PFSK-1 (cell line): ENCODE measurements around the gene TVP23A.

Source experiments
- FOXP2 ChIP-seq: optimal IDR thresholded peaks from 2 replicates; pipeline ENCODE3; 2011; ENCODE audit warnings: borderline replicate concordance, control low read depth, inconsistent platforms; ENCODE audit not compliant: insufficient read depth; ENCODE audit errors: extremely low read length, extremely low read depth
- POLR2AphosphoS5 ChIP-seq: IDR thresholded peaks from 2 replicates; pipeline ENCODE4 v1.6.1; 2012; ENCODE audit warnings: low read depth, mild to moderate bottlenecking, control low read depth, low read length, moderate library complexity
- SIN3A ChIP-seq: IDR thresholded peaks from 2 replicates; pipeline ENCODE4 v1.6.1; 2012; ENCODE audit warnings: mild to moderate bottlenecking, low read length, moderate library complexity, borderline replicate concordance; ENCODE audit not compliant: insufficient read depth
- TAF1 ChIP-seq: IDR thresholded peaks from 2 replicates; pipeline ENCODE4 v1.6.1; 2012; ENCODE audit warnings: low read length, control low read depth, borderline replicate concordance; ENCODE audit not compliant: insufficient read depth
- TF ChIP-seq, protein P1 (sequence below), 2 experiments: IDR thresholded peaks; 2 replicates each; pipeline versions ENCODE4 v1.6.1 to v1.8.0; 2011 to 2012; ENCODE audit warnings: low read depth in 2 of 2, low read length in 2 of 2, control low read depth in 1 of 2, inconsistent platforms in 1 of 2, mild to moderate bottlenecking in 1 of 2, moderate library complexity in 1 of 2; ENCODE audit not compliant: insufficient read depth in 1 of 2

Gene TVP23A

GRCh38 chr16:10822702-10823101, 4.1 kb upstream of the TVP23A start:
- TF ChIP-seq FOXP2 (no peak), POLR2AphosphoS5 (no peak)

DNA sequence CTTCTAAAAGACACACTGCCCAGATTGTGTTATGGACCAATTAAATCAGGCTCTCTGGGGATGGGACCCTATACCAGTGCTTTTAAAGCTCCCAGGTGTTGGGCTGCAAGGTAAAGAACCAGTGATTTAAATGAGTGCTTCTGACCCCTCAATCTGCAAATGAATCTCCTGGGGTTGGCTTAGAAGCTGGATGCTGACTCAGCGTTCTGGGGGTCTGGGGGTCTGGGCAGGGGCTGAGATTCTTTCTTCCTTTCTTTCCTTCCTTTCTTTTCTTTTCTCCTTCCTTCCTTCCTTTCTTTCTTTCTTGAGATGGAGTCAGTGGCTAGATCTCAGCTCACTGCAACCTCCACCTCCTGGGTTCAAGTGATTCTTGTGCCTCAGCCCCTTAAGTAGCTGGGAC, 2.0 kb upstream of the TVP23A start:
- TF ChIP-seq SIN3A, result no peak
- TF ChIP-seq POLR2AphosphoS5, result no peak
- no peak for TF ChIP-seq TAF1
- TF ChIP-seq FOXP2, result no peak
- TF ChIP-seq, protein P1, sequence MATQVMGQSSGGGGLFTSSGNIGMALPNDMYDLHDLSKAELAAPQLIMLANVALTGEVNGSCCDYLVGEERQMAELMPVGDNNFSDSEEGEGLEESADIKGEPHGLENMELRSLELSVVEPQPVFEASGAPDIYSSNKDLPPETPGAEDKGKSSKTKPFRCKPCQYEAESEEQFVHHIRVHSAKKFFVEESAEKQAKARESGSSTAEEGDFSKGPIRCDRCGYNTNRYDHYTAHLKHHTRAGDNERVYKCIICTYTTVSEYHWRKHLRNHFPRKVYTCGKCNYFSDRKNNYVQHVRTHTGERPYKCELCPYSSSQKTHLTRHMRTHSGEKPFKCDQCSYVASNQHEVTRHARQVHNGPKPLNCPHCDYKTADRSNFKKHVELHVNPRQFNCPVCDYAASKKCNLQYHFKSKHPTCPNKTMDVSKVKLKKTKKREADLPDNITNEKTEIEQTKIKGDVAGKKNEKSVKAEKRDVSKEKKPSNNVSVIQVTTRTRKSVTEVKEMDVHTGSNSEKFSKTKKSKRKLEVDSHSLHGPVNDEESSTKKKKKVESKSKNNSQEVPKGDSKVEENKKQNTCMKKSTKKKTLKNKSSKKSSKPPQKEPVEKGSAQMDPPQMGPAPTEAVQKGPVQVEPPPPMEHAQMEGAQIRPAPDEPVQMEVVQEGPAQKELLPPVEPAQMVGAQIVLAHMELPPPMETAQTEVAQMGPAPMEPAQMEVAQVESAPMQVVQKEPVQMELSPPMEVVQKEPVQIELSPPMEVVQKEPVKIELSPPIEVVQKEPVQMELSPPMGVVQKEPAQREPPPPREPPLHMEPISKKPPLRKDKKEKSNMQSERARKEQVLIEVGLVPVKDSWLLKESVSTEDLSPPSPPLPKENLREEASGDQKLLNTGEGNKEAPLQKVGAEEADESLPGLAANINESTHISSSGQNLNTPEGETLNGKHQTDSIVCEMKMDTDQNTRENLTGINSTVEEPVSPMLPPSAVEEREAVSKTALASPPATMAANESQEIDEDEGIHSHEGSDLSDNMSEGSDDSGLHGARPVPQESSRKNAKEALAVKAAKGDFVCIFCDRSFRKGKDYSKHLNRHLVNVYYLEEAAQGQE (IDR thresholded peaks at IDR 0.05; ENCODE audit: insufficient read depth in 1 of 2, low read depth in 2 of 2, low read length in 2 of 2), result no peak

DNA sequence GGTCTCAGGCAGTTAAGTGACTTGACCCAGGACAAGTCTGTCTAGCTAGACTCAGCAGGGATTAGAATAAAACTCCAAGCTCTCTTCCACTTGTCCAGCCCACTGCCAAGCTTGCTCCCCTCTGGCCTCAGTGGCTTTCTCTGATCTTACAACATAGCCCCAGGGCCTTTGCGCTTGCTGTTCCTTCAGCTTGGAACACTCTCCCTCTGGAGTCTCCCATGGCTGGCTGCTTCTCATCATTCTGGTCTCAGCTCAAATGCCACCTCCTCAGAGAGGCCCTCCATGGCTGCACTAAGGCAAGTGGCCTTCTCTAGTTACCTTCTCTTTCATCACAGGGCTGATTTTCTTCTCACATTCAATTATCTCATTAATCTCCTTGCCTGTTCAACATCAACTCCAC, 1.1 kb downstream of the TVP23A start:
- TF ChIP-seq TAF1 (no peak), SIN3A (no peak), FOXP2 (no peak), POLR2AphosphoS5 (no peak)
- TF ChIP-seq, protein P1 (IDR thresholded peaks at IDR 0.05; ENCODE audit: insufficient read depth in 1 of 2, low read depth in 2 of 2, low read length in 2 of 2), result no peak

- TF ChIP-seq TAF1 (no peak), SIN3A (no peak), POLR2AphosphoS5 (no peak)
- TF ChIP-seq, protein P1 (IDR thresholded peaks at IDR 0.05; ENCODE audit: insufficient read depth in 1 of 2, low read depth in 2 of 2, low read length in 2 of 2), result no peak
These were observed 5.5 kb downstream of the TVP23A start for GRCh38 chr16:10813099-10813455.

- TF ChIP-seq SIN3A, result no peak
- no peak for TF ChIP-seq POLR2AphosphoS5
- TF ChIP-seq, protein P1 (IDR thresholded peaks at IDR 0.05; ENCODE audit: insufficient read depth in 1 of 2, low read depth in 2 of 2, low read length in 2 of 2), result no peak
- TF ChIP-seq TAF1, result no peak
- no peak for TF ChIP-seq FOXP2
These were observed 6.1 kb downstream of the TVP23A start for GRCh38 chr16:10812312-10813098.
